Measurements from ENCODE around the gene EEF2K. TPM values are rescaled to one million over a fixed set of nuclear protein-coding genes. Genes with fewer than 3 reads are reported as not detected.

EEF2K gene
- total RNA-seq, 3 donors from 2014 or later, result 23.3 to 40.5 (median 30.0) TPM

DNA sequence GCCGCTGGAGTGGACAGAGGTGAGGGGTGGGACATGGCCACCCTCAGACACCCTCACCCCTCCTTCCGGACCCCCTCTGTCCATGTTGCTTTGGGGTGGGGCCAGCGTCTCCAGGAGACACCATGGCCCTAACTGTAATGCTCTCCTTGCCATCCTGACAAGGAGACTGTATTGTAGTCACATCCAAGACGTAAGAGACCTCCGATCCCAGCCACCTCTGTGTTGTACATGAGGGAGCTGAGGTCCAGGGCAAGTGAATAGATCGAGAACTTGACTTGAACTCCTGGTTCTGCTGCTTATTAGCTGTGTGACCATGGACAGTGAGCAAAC is 121.3 kb downstream of the EEF2K start:
- H3K36me3 ChIP-seq, result no peaks in the 10 kb centered on the region
- no peak for DNase-seq (ENCODE audit: low spot score in 2 of 2)
- no peaks in the 10 kb centered on the region for H3K9me3 ChIP-seq
- TF ChIP-seq POLR2AphosphoS5 (IDR thresholded peaks at IDR 0.05) (no peak), POLR2A (IDR thresholded peaks at IDR 0.05) (no peak)
- TF ChIP-seq, protein P1, sequence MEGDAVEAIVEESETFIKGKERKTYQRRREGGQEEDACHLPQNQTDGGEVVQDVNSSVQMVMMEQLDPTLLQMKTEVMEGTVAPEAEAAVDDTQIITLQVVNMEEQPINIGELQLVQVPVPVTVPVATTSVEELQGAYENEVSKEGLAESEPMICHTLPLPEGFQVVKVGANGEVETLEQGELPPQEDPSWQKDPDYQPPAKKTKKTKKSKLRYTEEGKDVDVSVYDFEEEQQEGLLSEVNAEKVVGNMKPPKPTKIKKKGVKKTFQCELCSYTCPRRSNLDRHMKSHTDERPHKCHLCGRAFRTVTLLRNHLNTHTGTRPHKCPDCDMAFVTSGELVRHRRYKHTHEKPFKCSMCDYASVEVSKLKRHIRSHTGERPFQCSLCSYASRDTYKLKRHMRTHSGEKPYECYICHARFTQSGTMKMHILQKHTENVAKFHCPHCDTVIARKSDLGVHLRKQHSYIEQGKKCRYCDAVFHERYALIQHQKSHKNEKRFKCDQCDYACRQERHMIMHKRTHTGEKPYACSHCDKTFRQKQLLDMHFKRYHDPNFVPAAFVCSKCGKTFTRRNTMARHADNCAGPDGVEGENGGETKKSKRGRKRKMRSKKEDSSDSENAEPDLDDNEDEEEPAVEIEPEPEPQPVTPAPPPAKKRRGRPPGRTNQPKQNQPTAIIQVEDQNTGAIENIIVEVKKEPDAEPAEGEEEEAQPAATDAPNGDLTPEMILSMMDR (IDR thresholded peaks at IDR 0.05), result no peak
- no peaks in the 10 kb centered on the region for H3K27me3 ChIP-seq
- no peak overlapping the region for H3K4me3 ChIP-seq
- H3K27ac ChIP-seq, result no peak overlapping the region
- H3K4me1 ChIP-seq, result no peaks in the 10 kb centered on the region
- intact Hi-C loops (cut with DNase I; ENCODE audit: low total_unique reads), result no loop called here

DNA sequence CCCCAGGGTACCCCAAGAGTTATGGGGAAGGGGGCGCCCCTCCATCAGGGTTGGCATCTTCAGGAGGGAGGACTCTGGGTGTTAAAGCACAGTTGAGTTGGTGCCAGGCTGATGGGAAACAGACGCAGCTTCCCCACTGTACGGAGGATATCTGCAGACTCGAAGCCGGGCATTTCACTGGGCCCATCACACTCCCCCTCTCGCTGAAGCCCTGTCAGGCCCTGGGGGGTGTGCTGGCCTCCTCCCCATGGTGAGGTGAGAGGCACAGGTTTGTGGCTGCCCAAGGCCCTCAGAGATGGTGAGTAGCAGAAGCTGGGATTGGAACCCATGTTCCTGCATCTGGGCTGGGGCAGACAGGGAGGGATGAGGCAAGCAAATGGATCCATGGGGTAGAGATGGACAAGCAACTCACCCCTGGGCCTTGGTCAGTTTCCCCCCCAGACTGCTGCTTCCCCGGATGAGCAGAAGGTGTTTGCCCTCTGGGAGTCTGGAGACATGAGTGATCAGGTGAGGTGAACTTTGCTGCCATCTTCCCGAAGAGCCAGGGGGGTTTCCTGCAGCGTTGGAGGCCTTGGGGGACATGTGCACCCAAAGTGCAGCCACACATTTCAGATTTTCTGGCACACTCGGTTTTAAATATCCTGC is 122.1 kb downstream of the EEF2K start:
- H3K27ac ChIP-seq, result no peak overlapping the region
- intact Hi-C loops (cut with DNase I; ENCODE audit: low total_unique reads), result no loop called here
- H3K36me3 ChIP-seq, result no peaks in the 10 kb centered on the region
- TF ChIP-seq POLR2A (IDR thresholded peaks at IDR 0.05) (no peak), POLR2AphosphoS5 (IDR thresholded peaks at IDR 0.05) (no peak)
- TF ChIP-seq, protein P1 (IDR thresholded peaks at IDR 0.05), result no peak
- H3K27me3 ChIP-seq, result no peaks in the 10 kb centered on the region
- H3K4me1 ChIP-seq, result no peaks in the 10 kb centered on the region
- no peak overlapping the region for H3K4me3 ChIP-seq
- H3K9me3 ChIP-seq, result no peaks in the 10 kb centered on the region
- no peak for DNase-seq (ENCODE audit: low spot score in 2 of 2)

DNA sequence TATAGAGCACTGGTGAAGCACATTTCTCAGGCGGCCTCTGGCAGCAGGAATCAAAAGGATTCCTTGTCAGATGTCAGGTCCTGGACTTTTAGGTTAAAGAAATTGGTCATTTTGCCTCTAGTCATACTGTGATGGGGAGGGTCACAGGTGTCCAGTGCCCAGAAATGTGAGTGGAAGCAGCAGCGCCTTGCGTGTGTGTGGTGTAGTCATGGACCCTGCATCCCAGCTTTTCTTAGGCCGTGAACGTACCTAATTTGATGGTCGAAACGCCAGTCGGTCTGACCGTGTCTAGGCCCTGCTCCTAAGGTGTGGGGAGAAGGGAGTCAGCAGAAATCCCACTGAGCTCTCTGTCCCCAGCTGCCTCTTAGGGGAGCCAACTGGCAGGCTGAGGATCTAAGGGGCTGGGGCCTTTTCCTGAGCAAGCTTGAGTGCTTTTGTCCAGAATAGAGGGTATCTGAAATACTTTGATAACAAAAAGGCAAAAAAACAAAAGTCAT is 123.2 kb downstream of the EEF2K start:
- H3K27me3 ChIP-seq, result no peaks in the 10 kb centered on the region
- H3K27ac ChIP-seq, result no peak overlapping the region
- TF ChIP-seq POLR2AphosphoS5 (IDR thresholded peaks at IDR 0.05) (no peak), POLR2A (IDR thresholded peaks at IDR 0.05) (no peak)
- TF ChIP-seq, protein P1 (IDR thresholded peaks at IDR 0.05), result no peak
- intact Hi-C loops (cut with DNase I; ENCODE audit: low total_unique reads), result no loop called here
- no peaks in the 10 kb centered on the region for H3K4me1 ChIP-seq
- H3K9me3 ChIP-seq, result no peaks in the 10 kb centered on the region
- H3K36me3 ChIP-seq, result no peaks in the 10 kb centered on the region
- DNase-seq (ENCODE audit: low spot score in 2 of 2), result no peak
- H3K4me3 ChIP-seq, result no peak overlapping the region

DNA sequence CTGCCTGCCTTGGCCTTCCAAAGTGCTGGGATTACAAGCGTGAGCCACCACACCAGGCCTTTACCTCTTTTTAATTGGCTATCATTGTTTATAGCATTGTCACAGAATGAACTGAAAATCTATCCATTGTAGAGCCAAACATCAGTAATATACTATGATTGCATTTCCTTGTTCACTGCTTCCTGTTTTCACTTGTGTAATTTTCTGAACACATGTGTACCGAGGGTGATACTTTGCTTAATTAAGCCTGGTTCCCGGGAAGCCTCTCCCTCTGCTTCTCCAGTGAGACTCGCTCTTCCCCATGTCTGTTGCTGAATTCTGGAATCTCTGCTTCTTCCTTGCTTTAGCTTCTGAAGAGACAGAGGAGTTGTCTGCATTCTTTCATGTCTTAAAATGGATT is 124.2 kb downstream of the EEF2K start:
- Histone ChIP-seq H3K4me3 (no peak overlapping the region), H3K27ac (no peak overlapping the region), H3K27me3 (no peaks in the 10 kb centered on the region), H3K36me3 (no peaks in the 10 kb centered on the region), H3K9me3 (no peaks in the 10 kb centered on the region), H3K4me1 (no peaks in the 10 kb centered on the region)
- intact Hi-C loops (cut with DNase I; ENCODE audit: low total_unique reads), result no loop called here
- TF ChIP-seq, protein P1 (IDR thresholded peaks at IDR 0.05), result no peak
- no peak for TF ChIP-seq POLR2A (IDR thresholded peaks at IDR 0.05)
- no peak for TF ChIP-seq POLR2AphosphoS5 (IDR thresholded peaks at IDR 0.05)
- no peak for DNase-seq (ENCODE audit: low spot score in 2 of 2)

DNA sequence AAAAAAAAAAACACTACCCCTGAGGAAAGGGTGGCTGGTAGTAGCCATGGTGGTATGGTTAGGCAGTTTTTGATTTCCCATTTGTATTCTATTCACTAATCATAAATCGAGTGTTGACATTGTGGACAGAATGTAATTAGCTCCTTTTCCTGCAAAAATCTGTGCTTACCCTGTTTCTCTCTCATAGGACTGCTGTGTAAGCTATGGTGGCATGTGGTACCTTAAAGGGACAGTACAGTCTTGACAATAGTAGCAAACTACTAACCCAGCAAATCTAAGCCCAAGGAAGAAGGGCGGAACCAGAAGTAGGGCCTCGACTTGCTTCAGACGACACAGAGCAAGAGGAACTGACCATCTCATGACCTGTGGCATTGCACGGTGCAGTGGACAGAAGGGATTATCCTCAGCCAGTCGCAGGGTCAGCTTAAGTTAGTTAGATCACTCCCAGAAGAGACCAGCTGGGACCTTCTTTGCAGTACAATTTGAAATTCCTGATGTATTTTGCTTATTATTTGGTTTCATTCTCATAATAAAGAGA is 127.4 kb downstream of the EEF2K start:
- Histone ChIP-seq H3K27ac (no peak overlapping the region), H3K27me3 (no peaks in the 10 kb centered on the region), H3K36me3 (no peaks in the 10 kb centered on the region), H3K9me3 (peaks cover 7 to 18% of the 10 kb centered on the region in 2 donors), H3K4me1 (no peaks in the 10 kb centered on the region), H3K4me3 (no peak overlapping the region)
- intact Hi-C loops (cut with DNase I; ENCODE audit: low total_unique reads), result no loop called here
- DNase-seq (ENCODE audit: low spot score in 2 of 2), result no peak
- TF ChIP-seq POLR2AphosphoS5 (IDR thresholded peaks at IDR 0.05) (no peak), POLR2A (IDR thresholded peaks at IDR 0.05) (no peak)
- TF ChIP-seq, protein P1 (IDR thresholded peaks at IDR 0.05), result no peak
